Left renal cortex interstitium (tissue), 4 donors: ENCODE data around the gene RNF40. TPM values are rescaled to one million over a fixed set of nuclear protein-coding genes. Genes with fewer than 3 reads are reported as not detected.
"Not testable (repeated sequence)": the region's sequence is repeated elsewhere in the genome, so short reads cannot be mapped to it uniquely, and the experiment has no call there.

Experiments
- DNase-seq, 4 donors: peaks; one replicate each; pipeline ENCODE4 v3.0.0-alpha.2; 2013; ENCODE audit warnings: low read depth in 4 of 4, low spot score in 2 of 4, missing footprints in 1 of 4
- polyA plus RNA-seq, 4 donors: library from polyadenylated mRNA; unstranded; fragments of 120-200 nt; gene quantifications; one replicate each; pipeline ENCODE4 v1.2.1, GENCODE V29; 2013; ENCODE audit not compliant: insufficient read length in 4 of 4

RNF40 gene
- polyA plus RNA-seq, 4 donors, result 112 to 130 (median 120) TPM

GRCh38 chr16:30808890-30809426, 46.8 kb downstream of the RNF40 start:
- not testable (repeated sequence) for DNase-seq

GRCh38 chr16:30809675-30810074, 47.6 kb downstream of the RNF40 start:
- DNase-seq, result not testable (repeated sequence)

- DNase-seq, result peak in 1 of 4 donors; percentile 17
Observed at GRCh38 chr16:30813821-30814189, 51.7 kb downstream of the RNF40 start.

GRCh38 chr16:30816769-30817168, 54.6 kb downstream of the RNF40 start:
- DNase-seq, result no peak

- DNase-seq, result no peak
Observed at GRCh38 chr16:30820952-30821421, 58.9 kb downstream of the RNF40 start.

GRCh38 chr16:30821441-30821840, 59.3 kb downstream of the RNF40 start:
- DNase-seq, result not testable (repeated sequence)

- DNase-seq, result no peak
Observed at GRCh38 chr16:30821891-30822290, 59.8 kb downstream of the RNF40 start.

Other genes with a start within 250 kb of the RNF40 start
- gene ZNF768, start 235.8 kb upstream of the RNF40 start, polyA plus RNA-seq, result 10 to 100 TPM; 47.3 to 73.7 (median 63.8) TPM
- gene ZNF747, start 227.5 kb upstream of the RNF40 start, polyA plus RNA-seq, result 10 to 100 TPM in 3 of 4 donors, 1 to 10 TPM in 1; 9.1 to 12.3 (median 11.3) TPM
- 10 to 100 TPM in 3 of 4 donors, 1 to 10 TPM in 1; 9.4 to 18.6 (median 15.0) TPM for gene ZNF764, start 203.9 kb upstream of the RNF40 start, polyA plus RNA-seq
- 10 to 100 TPM; 11.3 to 18.5 (median 15.8) TPM for gene ZNF688, start 190.6 kb upstream of the RNF40 start, polyA plus RNA-seq
- gene ZNF785, start 176.6 kb upstream of the RNF40 start, polyA plus RNA-seq, result 10 to 100 TPM; 17.5 to 36.5 (median 27.8) TPM
- 10 to 100 TPM; 12.8 to 16.0 (median 14.4) TPM for gene ZNF689, start 151.9 kb upstream of the RNF40 start, polyA plus RNA-seq
- gene PRR14, start 111.4 kb upstream of the RNF40 start, polyA plus RNA-seq, result 10 to 100 TPM; 38.2 to 54.8 (median 46.0) TPM
- 10 to 100 TPM; 39.7 to 97.0 (median 67.1) TPM for gene FBRS, start 103.9 kb upstream of the RNF40 start, polyA plus RNA-seq
- 10 to 100 TPM; 23.0 to 62.5 (median 37.3) TPM for gene SRCAP, start 63.2 kb upstream of the RNF40 start, polyA plus RNA-seq
- gene PHKG2, start 13.9 kb upstream of the RNF40 start, polyA plus RNA-seq, result 10 to 100 TPM; 22.9 to 44.4 (median 33.9) TPM
- gene CFAP119, start 260 bp upstream of the RNF40 start, polyA plus RNA-seq, result 10 to 100 TPM in 2 of 4 donors, 1 to 10 TPM in 2; 7.8 to 12.1 (median 10.2) TPM
- gene ZNF629, start 24.9 kb downstream of the RNF40 start, polyA plus RNA-seq, result 10 to 100 TPM; 25.7 to 29.5 (median 27.2) TPM
- gene BCL7C, start 131.8 kb downstream of the RNF40 start, polyA plus RNA-seq, result 10 to 100 TPM; 38.4 to 57.2 (median 44.5) TPM
- 1 to 10 TPM; 6.2 to 9.8 (median 7.7) TPM for gene CTF1, start 134.3 kb downstream of the RNF40 start, polyA plus RNA-seq
- gene FBXL19, start 161.2 kb downstream of the RNF40 start, polyA plus RNA-seq, result 10 to 100 TPM; 16.3 to 38.8 (median 27.4) TPM
- 10 to 100 TPM; 18.7 to 22.5 (median 20.3) TPM for gene ORAI3, start 186.7 kb downstream of the RNF40 start, polyA plus RNA-seq
- 10 to 100 TPM; 15.3 to 23.3 (median 18.6) TPM for gene SETD1A, start 195.4 kb downstream of the RNF40 start, polyA plus RNA-seq
- 10 to 100 TPM in 2 of 4 donors, 1 to 10 TPM in 2; 7.2 to 12.0 (median 9.4) TPM for gene HSD3B7, start 222.9 kb downstream of the RNF40 start, polyA plus RNA-seq
- 1 to 10 TPM in 3 of 4 donors, under 1 TPM in 1; 0.73 to 3.0 (median 1.8) TPM for gene STX1B, start 248.3 kb downstream of the RNF40 start, polyA plus RNA-seq